IMR-90 (cell line): ENCODE data around the gene KRIT1. TPM values are rescaled to one million over a fixed set of nuclear protein-coding genes. Genes with fewer than 3 reads are reported as not detected.

ENCODE experiments used
- ATAC-seq: fragments of 200-7000 bp; cut with Tn5 transposase; 2 replicates; pipeline ENCODE4 v1.9.1; 2020; ENCODE audit warnings: low read depth, mild to moderate bottlenecking, moderate library complexity
- BruUV-seq: library from RNA; stranded (reverse); fragments of 400-500 nt; replicated peaks from 2 replicates; lab custom pipeline; 2021; lab: Mats Ljungman, UMichigan
- CTCF ChIA-PET: fragments of 300-600 bp; formaldehyde crosslinking; extraction: SDS; loops from one replicate; lab custom pipeline; 2021; ENCODE audit warnings: antibody characterized with exemption; lab: Yijun Ruan, JAX
- POLR2A ChIA-PET: fragments of 300-600 bp; sonication (Branson Sonifier 250); formaldehyde crosslinking; loops from one replicate; lab custom pipeline; 2022; ENCODE audit warnings: antibody characterized with exemption; ENCODE audit not compliant: unreplicated experiment; lab: Charles Lee
- DNase-seq: peaks from one replicate; pipeline ENCODE4 v3.0.0; 2013
- H2AFZ ChIP-seq: replicated peaks from 2 replicates; pipeline ENCODE3; 2013; ENCODE audit warnings: low read length, mild to moderate bottlenecking; ENCODE audit not compliant: poor library complexity
- H2AK5ac ChIP-seq: 2 replicates; pipeline ENCODE4 v1.6.1; 2013; ENCODE audit warnings: low read depth, low read length, inconsistent platforms
- H2AK9ac ChIP-seq: replicated peaks from 2 replicates; pipeline ENCODE3; 2013; ENCODE audit warnings: mild to moderate bottlenecking, low read depth, low read length, moderate library complexity; ENCODE audit not compliant: poor library complexity
- H2BK120ac ChIP-seq: 2 replicates; pipeline ENCODE4 v1.6.1; 2013; ENCODE audit warnings: low read depth, low read length, inconsistent platforms
- H2BK15ac ChIP-seq: 3 replicates; pipeline ENCODE4 v1.6.1; 2013; ENCODE audit warnings: low read depth, low read length, inconsistent platforms
- H2BK20ac ChIP-seq: 2 replicates; pipeline ENCODE4 v1.6.1; 2013; ENCODE audit warnings: low read depth, mild to moderate bottlenecking, inconsistent platforms, low read length, moderate library complexity
- H2BK5ac ChIP-seq: 2 replicates; pipeline ENCODE4 v1.6.1; 2013; ENCODE audit warnings: mild to moderate bottlenecking, low read depth, low read length, inconsistent platforms; ENCODE audit not compliant: poor library complexity, severe bottlenecking
- H3K14ac ChIP-seq: replicated peaks from 2 replicates; pipeline ENCODE4 v1.6.1; 2013; ENCODE audit warnings: low read depth, low read length, inconsistent platforms
- H3K18ac ChIP-seq: 2 replicates; pipeline ENCODE4 v1.6.1; 2013; ENCODE audit warnings: low read depth, low read length, control low read depth
- H3K23ac ChIP-seq: 2 replicates; pipeline ENCODE4 v1.6.1; 2013; ENCODE audit warnings: low read depth, low read length, inconsistent platforms
- H3K27ac ChIP-seq: 2 replicates; pipeline ENCODE4 v1.5.1; 2013; ENCODE audit warnings: mild to moderate bottlenecking, control low read depth, low read length; ENCODE audit not compliant: insufficient read depth
- H3K27me3 ChIP-seq: 2 replicates; pipeline ENCODE4 v1.6.1; 2013; ENCODE audit warnings: low read length; ENCODE audit not compliant: control insufficient read depth, insufficient read depth
- H3K36me3 ChIP-seq: 2 replicates; pipeline ENCODE4 v1.6.1; 2013; ENCODE audit warnings: low read length, mixed read lengths; ENCODE audit not compliant: control insufficient read depth, insufficient read depth
- H3K4ac ChIP-seq: 2 replicates; pipeline ENCODE4 v1.6.1; 2013; ENCODE audit warnings: low read depth, low read length, inconsistent platforms
- H3K4me1 ChIP-seq: 2 replicates; pipeline ENCODE4 v1.6.1; 2013; ENCODE audit warnings: low read length, mixed read lengths; ENCODE audit not compliant: control insufficient read depth, insufficient read depth
- H3K4me2 ChIP-seq: 2 replicates; pipeline ENCODE4 v1.6.1; 2013; ENCODE audit warnings: low read depth, mild to moderate bottlenecking, control low read depth, low read length, moderate library complexity
- H3K4me3 ChIP-seq: 2 replicates; pipeline ENCODE4 v1.5.1; 2013; ENCODE audit warnings: low read depth, mild to moderate bottlenecking, control low read depth, low read length, moderate library complexity; ENCODE audit not compliant: insufficient read depth
- H3K56ac ChIP-seq: 2 replicates; pipeline ENCODE4 v1.6.1; 2013; ENCODE audit warnings: low read length, inconsistent platforms; ENCODE audit not compliant: insufficient read depth; ENCODE audit errors: extremely low read depth
- H3K79me1 ChIP-seq, 2 experiments: 2 replicates each; pipeline ENCODE4 v1.6.1; 2013; ENCODE audit warnings: low read length in 2 of 2, inconsistent platforms in 1 of 2, low read depth in 1 of 2
- H3K9ac ChIP-seq: 2 replicates; pipeline ENCODE4 v1.6.1; 2013; ENCODE audit warnings: low read depth, low read length, control low read depth
- H3K9me1 ChIP-seq: 2 replicates; pipeline ENCODE4 v1.6.1; 2013; ENCODE audit warnings: low read length, inconsistent platforms; ENCODE audit not compliant: insufficient read depth
- H3K9me3 ChIP-seq: 2 replicates; pipeline ENCODE4 v1.6.1; 2013; ENCODE audit warnings: low read length; ENCODE audit not compliant: control insufficient read depth, insufficient read depth
- H4K20me1 ChIP-seq: 2 replicates; pipeline ENCODE4 v1.6.1; 2013; ENCODE audit warnings: low read length, inconsistent platforms; ENCODE audit not compliant: insufficient read depth
- H4K5ac ChIP-seq: 2 replicates; pipeline ENCODE4 v1.6.1; 2013; ENCODE audit warnings: mild to moderate bottlenecking, low read depth, low read length, control low read depth
- H4K8ac ChIP-seq, 2 experiments: 2 replicates each; pipeline ENCODE4 v1.6.1; 2013; ENCODE audit warnings: low read depth in 2 of 2, low read length in 2 of 2, control low read depth in 1 of 2, inconsistent platforms in 1 of 2
- H4K91ac ChIP-seq: 2 replicates; pipeline ENCODE4 v1.6.1; 2013; ENCODE audit warnings: low read depth, low read length, inconsistent platforms; ENCODE audit not compliant: insufficient read depth
- FOS ChIP-seq: fragments of 150-350 bp; IDR thresholded peaks from 2 replicates; pipeline ENCODE4 v1.6.1; 2016; ENCODE audit warnings: low read depth, low read length
- WGBS, 2 experiments: methylation state at CpG; one replicate each; pipeline versions ENCODE4 v1.1.5 to v1.1.7; 2013; ENCODE audit warnings: missing lambda C conversion rate in 2 of 2; ENCODE audit not compliant: insufficient read length in 1 of 2; ENCODE audit errors: extremely low coverage in 2 of 2; 5-methylcytosine and 5-hydroxymethylcytosine counted together
- dilution Hi-C: fragments of 300-500 bp; cut with HindIII; formaldehyde crosslinking; loops from one replicate; pipeline ENCODE4 v1.14.3; 2018; ENCODE audit warnings: low sequenced_read_pairs; ENCODE audit not compliant: unreplicated experiment
- in situ Hi-C: fragments of 300-500 bp; cut with MboI; formaldehyde crosslinking; loops from 3 replicates; pipeline ENCODE4 v1.14.3; 2019; ENCODE audit warnings: low sequenced_read_pairs, inconsistent platforms, mixed read lengths
- intact Hi-C: fragments of 100-400 bp; cut with micrococcal nuclease; formaldehyde crosslinking; loops from 2 replicates; pipeline ENCODE4 v1.10.0; 2022
- polyA plus RNA-seq, 3 experiments: library from polyadenylated mRNA; depleted of rRNA; stranded (reverse); fragments of >200 nt; gene quantifications; 2 replicates each; pipeline ENCODE4 v1.2.3, GENCODE V29; 2012; ENCODE audit warnings: low replicate concordance in 1 of 3
- total RNA-seq: library from RNA; depleted of rRNA; stranded (reverse); fragments of >200 nt; gene quantifications from 2 replicates; pipeline ENCODE4 v1.2.3, GENCODE V29; 2012

Gene KRIT1
- total and polyA plus RNA-seq, 2 of the 4 experiments (the other 2 are of a cell fraction): 22.9 to 38.2 TPM

DNA sequence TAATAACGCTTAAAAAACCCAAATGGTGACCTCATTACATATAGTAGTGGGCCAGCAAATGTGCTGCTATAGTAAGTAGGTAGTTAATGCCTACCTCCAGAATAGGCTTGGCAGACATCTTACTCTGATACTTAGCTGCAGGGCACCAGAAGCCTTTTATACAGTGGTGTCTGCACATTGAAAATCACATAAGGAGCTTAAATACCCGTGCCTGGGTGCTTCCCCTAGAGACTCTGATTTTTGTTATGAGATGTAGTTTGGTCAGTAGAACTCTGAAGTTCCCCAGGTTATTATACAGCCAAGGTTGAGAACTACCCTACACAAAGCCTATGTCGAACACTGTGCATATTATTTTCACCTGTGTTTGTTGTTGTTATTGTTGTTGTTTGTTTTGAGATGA lies 47.3 kb upstream of the KRIT1 start:
- Histone ChIP-seq H3K9me3 (no peaks in the 10 kb centered on the region), H2BK15ac (no peak overlapping the region), H3K56ac (no peak overlapping the region), H2BK120ac (no peak overlapping the region), H3K4me1 (peaks cover 3% of the 10 kb centered on the region; the same call in 1 of the 2 replicates), H2AK9ac (no peak overlapping the region), H3K23ac (no peak overlapping the region), H4K91ac (no peak overlapping the region), H3K18ac (no peak overlapping the region), H2BK20ac (no peak overlapping the region), H3K27me3 (no peaks in the 10 kb centered on the region), H3K9me1 (no peaks in the 10 kb centered on the region), H3K4ac (no peak overlapping the region), H4K8ac (no peak overlapping the region), H3K14ac (no peak overlapping the region), H4K5ac (no peak overlapping the region), H2AK5ac (no peak overlapping the region), H3K4me3 (no peak overlapping the region), H3K4me2 (no peak overlapping the region), H2AFZ (no peak overlapping the region), H3K36me3 (peaks cover 3% of the 10 kb centered on the region; the same call in 1 of the 2 replicates), H3K27ac (no peak overlapping the region), H4K20me1 (peaks cover 4% of the 10 kb centered on the region; the same call in 1 of the 2 replicates), H3K9ac (no peak overlapping the region), H2BK5ac (no peak overlapping the region), H3K79me1 (peaks cover 17 to 33% of the 10 kb centered on the region in 2 experiments)
- dilution Hi-C loops: no loop called here
- WGBS, 2 experiments: no CpG with 5 or more reads among the region's 3 CpGs
- BruUV-seq: no TSS peak
- intact Hi-C loops: no loop called here
- ATAC-seq: no peak
- no peak for DNase-seq
- ChIA-PET CTCF (no interaction called here), POLR2A (interaction anchor here (0.6 kb wide), 1 partner anchor 14 kb away, joined by 3 read pairs; no protein-coding TSS in a partner anchor)
- in situ Hi-C loops: no loop called here
- no peak for TF ChIP-seq FOS
